B cell (primary cell): ENCODE data around the gene DDAH1. TPM values are rescaled to one million over a fixed set of nuclear protein-coding genes. Genes with fewer than 3 reads are reported as not detected.

Experiments used
- ATAC-seq: fragments of 200-7000 bp; cut with Tn5 transposase; one replicate; pipeline ENCODE4 v1.10.0; 2021; ENCODE audit warnings: low read depth, mild to moderate bottlenecking, moderate number of reproducible peaks, moderate library complexity
- CTCF ChIA-PET: fragments of 350-600 bp; sonication (Branson Sonifier 250); formaldehyde crosslinking; loops from one replicate; lab custom pipeline; 2021; ENCODE audit warnings: antibody characterized with exemption, inconsistent platforms; lab: Charles Lee
- POLR2A ChIA-PET: fragments of 350-600 bp; sonication (Branson Sonifier 250); formaldehyde crosslinking; loops from one replicate; lab custom pipeline; 2021; ENCODE audit warnings: antibody characterized with exemption; lab: Charles Lee
- DNase-seq: peaks from one replicate; pipeline ENCODE4 v3.0.0; 2013
- H2AFZ ChIP-seq: 2 replicates; pipeline ENCODE4 v1.6.1; 2012; ENCODE audit warnings: mild to moderate bottlenecking, low read depth, low read length; ENCODE audit not compliant: insufficient read depth, poor library complexity, severe bottlenecking
- H3K27ac ChIP-seq, 2 donors: 1 replicate in 1 of 2; 2 replicates in 1 of 2; pipeline ENCODE4 v1.5.1; 2012 to 2013; ENCODE audit warnings: low read length in 2 of 2, mild to moderate bottlenecking in 2 of 2, moderate library complexity in 1 of 2
- H3K27me3 ChIP-seq, 4 experiments: fragments of 200-600 bp in 1 of 4; sonication (generic) in 1 of 4; replicated peaks in 1 of 4; 1 replicate in 2 of 4; 2 replicates in 2 of 4; pipeline versions ENCODE4 v1.6.1 to v1.7.0; 2013 to 2016; ENCODE audit warnings: low read length in 3 of 4, mild to moderate bottlenecking in 2 of 4, mixed read lengths in 1 of 4, moderate library complexity in 1 of 4; ENCODE audit not compliant: insufficient read depth in 4 of 4, control insufficient read depth in 3 of 4; ENCODE audit errors: control extremely low read depth in 1 of 4
- H3K36me3 ChIP-seq, 2 experiments: replicated peaks in 1 of 2; 1 replicate in 1 of 2; 2 replicates in 1 of 2; pipeline versions ENCODE4 v1.6.1 to v1.7.1; 2013; ENCODE audit warnings: low read length in 1 of 2; ENCODE audit not compliant: insufficient read depth in 2 of 2, control insufficient read depth in 1 of 2; ENCODE audit errors: control extremely low read depth in 1 of 2, extremely low read depth in 1 of 2
- H3K4me1 ChIP-seq, 2 donors: fragments of 200-600 bp in 1 of 2; sonication (generic) in 1 of 2; 1 replicate in 1 of 2; 2 replicates in 1 of 2; pipeline versions ENCODE4 v1.5.1 to v1.6.1; 2013 to 2017; ENCODE audit warnings: low read length in 2 of 2; ENCODE audit not compliant: control insufficient read depth in 2 of 2, insufficient read depth in 2 of 2
- H3K4me2 ChIP-seq: replicated peaks from 2 replicates; pipeline ENCODE3; 2012; ENCODE audit warnings: mild to moderate bottlenecking, low read depth, low read length; ENCODE audit not compliant: poor library complexity, severe bottlenecking
- H3K4me3 ChIP-seq, 5 experiments: fragments of 200-600 bp in 1 of 5; sonication (generic) in 1 of 5; 1 replicate in 3 of 5; 2 replicates in 2 of 5; pipeline versions ENCODE4 v1.5.1 to v1.7.0; 2011 to 2016; ENCODE audit warnings: low read length in 4 of 5, mild to moderate bottlenecking in 4 of 5, low read depth in 2 of 5, control low read depth in 1 of 5, moderate library complexity in 1 of 5; ENCODE audit not compliant: insufficient read depth in 1 of 5; ENCODE audit errors: control extremely low read depth in 1 of 5, extremely low read depth in 1 of 5
- H3K79me2 ChIP-seq: fragments of 200-600 bp; sonication (generic); one replicate; pipeline ENCODE4 v1.6.0; 2016; ENCODE audit warnings: low read length; ENCODE audit not compliant: control insufficient read depth, insufficient read depth
- H3K9ac ChIP-seq: fragments of 200-600 bp; sonication (generic); 2 replicates; pipeline ENCODE4 v1.6.1; 2017; ENCODE audit warnings: mild to moderate bottlenecking, low read length, moderate library complexity
- H3K9me3 ChIP-seq, 3 donors: one replicate each; pipeline versions ENCODE4 v1.6.1 to v1.7.1; 2013; ENCODE audit warnings: low read length in 2 of 3; ENCODE audit not compliant: control insufficient read depth in 2 of 3, insufficient read depth in 1 of 3; ENCODE audit errors: control extremely low read depth in 1 of 3
- H4K20me1 ChIP-seq: 2 replicates; pipeline ENCODE4 v1.6.0; 2012; ENCODE audit warnings: mild to moderate bottlenecking, low read length; ENCODE audit not compliant: insufficient read depth, control insufficient read depth, poor library complexity, severe bottlenecking
- H3K27ac Mint-ChIP-seq: one replicate; pipeline ENCODE4 v1.8.0; 2021; ENCODE audit warnings: mixed read lengths
- H3K27me3 Mint-ChIP-seq: one replicate; pipeline ENCODE4 v1.8.0; 2021; ENCODE audit warnings: mixed read lengths
- H3K4me1 Mint-ChIP-seq: one replicate; pipeline ENCODE4 v1.8.0; 2021; ENCODE audit warnings: mixed read lengths
- H3K4me3 Mint-ChIP-seq: one replicate; pipeline ENCODE4 v1.8.0; 2021; ENCODE audit warnings: mixed read lengths
- H3K9me3 Mint-ChIP-seq: one replicate; pipeline ENCODE4 v1.8.0; 2022; ENCODE audit warnings: mixed read lengths; ENCODE audit not compliant: insufficient read depth
- EZH2 ChIP-seq: IDR thresholded peaks from 2 replicates; pipeline ENCODE4 v1.6.1; 2012; ENCODE audit warnings: borderline replicate concordance, low read depth, mild to moderate bottlenecking, moderate library complexity, low read length; ENCODE audit not compliant: insufficient read depth, poor library complexity, severe bottlenecking
- WGBS: methylation state at CpG from one replicate; pipeline ENCODE4 v1.1.5; 2013; ENCODE audit warnings: missing lambda C conversion rate; ENCODE audit not compliant: insufficient coverage; 5-methylcytosine and 5-hydroxymethylcytosine counted together
- intact Hi-C: fragments of 100-400 bp; cut with micrococcal nuclease; formaldehyde crosslinking; loops from one replicate; pipeline ENCODE4 v1.10.0; 2022
- polyA plus RNA-seq: library from polyadenylated mRNA; depleted of rRNA; stranded (reverse); fragments of >200 nt; gene quantifications from 2 replicates; pipeline ENCODE4 v1.2.3, GENCODE V29; 2012
- total RNA-seq, 2 donors: library from RNA; stranded (reverse); fragments of 120-200 nt in 1 of 2; gene quantifications; 1 replicate in 1 of 2; 2 replicates in 1 of 2; pipeline versions ENCODE4 v1.2.3 to v1.2.4, GENCODE V29; 2013 to 2022
- TF ChIP-seq, protein P1 (sequence below): fragments of 200-600 bp; IDR thresholded peaks from one replicate; pipeline ENCODE4 v1.8.0; 2022; ENCODE audit warnings: antibody characterized with exemption, mild to moderate bottlenecking

DDAH1 gene
- total and polyA plus RNA-seq, 2 donors (not counting 1 experiment from before 2014, with no cell fraction given), result 0.04 TPM; not detected in 1

DNA sequence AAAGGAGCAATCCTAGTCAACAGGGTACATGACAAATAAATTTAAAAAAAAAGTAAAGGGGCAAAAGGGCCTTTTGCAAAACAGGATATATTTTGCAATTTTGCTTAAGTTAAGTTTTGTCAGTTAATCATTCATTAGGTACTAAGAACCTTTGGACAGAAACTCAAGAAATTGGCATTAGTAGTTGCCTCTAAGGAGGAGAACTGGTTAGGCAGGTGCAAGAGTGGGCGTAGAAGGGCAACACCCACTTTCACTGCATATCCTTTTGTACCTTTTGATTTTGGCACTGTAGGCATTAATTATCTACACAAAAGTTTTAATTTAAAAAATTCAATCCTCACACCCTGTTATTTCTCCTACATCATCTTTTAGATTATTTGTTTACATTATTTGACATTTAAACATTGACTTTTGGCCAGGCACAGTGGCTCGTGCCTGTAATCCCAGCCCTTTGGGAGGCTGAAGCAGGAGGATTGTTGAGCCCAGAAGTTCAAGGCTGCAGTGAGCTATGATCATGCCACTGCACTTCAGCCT, 4.3 kb downstream of the DDAH1 start:
- no peak overlapping the region for H3K4me2 ChIP-seq
- peaks cover 11% of the 10 kb centered on the region for H3K4me1 Mint-ChIP-seq
- no peaks in the 10 kb centered on the region for H3K36me3 ChIP-seq
- H3K27me3 Mint-ChIP-seq, result peaks cover 45% of the 10 kb centered on the region
- ATAC-seq (no peak), DNase-seq (no peak)
- intact Hi-C loops, result no loop called here
- no peaks in the 10 kb centered on the region for H4K20me1 ChIP-seq
- TF ChIP-seq EZH2, result no peak
- TF ChIP-seq, protein P1, sequence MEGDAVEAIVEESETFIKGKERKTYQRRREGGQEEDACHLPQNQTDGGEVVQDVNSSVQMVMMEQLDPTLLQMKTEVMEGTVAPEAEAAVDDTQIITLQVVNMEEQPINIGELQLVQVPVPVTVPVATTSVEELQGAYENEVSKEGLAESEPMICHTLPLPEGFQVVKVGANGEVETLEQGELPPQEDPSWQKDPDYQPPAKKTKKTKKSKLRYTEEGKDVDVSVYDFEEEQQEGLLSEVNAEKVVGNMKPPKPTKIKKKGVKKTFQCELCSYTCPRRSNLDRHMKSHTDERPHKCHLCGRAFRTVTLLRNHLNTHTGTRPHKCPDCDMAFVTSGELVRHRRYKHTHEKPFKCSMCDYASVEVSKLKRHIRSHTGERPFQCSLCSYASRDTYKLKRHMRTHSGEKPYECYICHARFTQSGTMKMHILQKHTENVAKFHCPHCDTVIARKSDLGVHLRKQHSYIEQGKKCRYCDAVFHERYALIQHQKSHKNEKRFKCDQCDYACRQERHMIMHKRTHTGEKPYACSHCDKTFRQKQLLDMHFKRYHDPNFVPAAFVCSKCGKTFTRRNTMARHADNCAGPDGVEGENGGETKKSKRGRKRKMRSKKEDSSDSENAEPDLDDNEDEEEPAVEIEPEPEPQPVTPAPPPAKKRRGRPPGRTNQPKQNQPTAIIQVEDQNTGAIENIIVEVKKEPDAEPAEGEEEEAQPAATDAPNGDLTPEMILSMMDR, result no peak
- ChIA-PET POLR2A (no interaction called here), CTCF (no interaction called here)
- H3K4me3 ChIP-seq, result no peak overlapping the region
- no peak overlapping the region for H2AFZ ChIP-seq
- no peaks in the 10 kb centered on the region for H3K9me3 Mint-ChIP-seq
- no peaks in the 10 kb centered on the region for H3K79me2 ChIP-seq
- H3K4me3 Mint-ChIP-seq, result no peak overlapping the region
- peaks cover 0 to 5% (median 0%) of the 10 kb centered on the region in 3 donors for H3K9me3 ChIP-seq
- WGBS, result 100% methylated on average over 1 of the region's 2 CpGs
- H3K27ac ChIP-seq, result no peak overlapping the region
- H3K4me1 ChIP-seq, result peaks cover 12 to 16% of the 10 kb centered on the region in 2 donors
- H3K27ac Mint-ChIP-seq, result no peak overlapping the region
- H3K27me3 ChIP-seq, result peaks cover 0 to 19% (median 17%) of the 10 kb centered on the region in 4 experiments
- H3K9ac ChIP-seq, result no peak overlapping the region

DNA sequence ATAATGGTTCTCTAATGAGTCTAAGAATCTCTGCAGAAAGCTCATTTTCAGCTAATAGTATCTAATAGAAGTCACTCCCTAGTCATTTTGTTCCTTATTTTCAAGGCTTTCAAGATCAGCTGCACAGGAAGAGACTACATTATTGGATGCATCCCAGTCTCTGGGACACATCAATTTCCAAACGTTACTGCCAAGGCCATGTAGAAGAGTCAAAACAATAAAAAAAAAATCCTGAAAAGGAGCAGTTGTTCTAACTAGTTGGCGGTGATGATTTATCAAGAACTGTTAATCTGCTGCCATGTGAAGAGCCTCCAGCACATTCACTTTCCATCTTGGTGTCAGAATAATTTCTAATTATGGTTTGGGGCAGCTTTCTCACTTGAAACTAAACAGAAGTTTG, 5.7 kb downstream of the DDAH1 start:
- no peaks in the 10 kb centered on the region for H3K79me2 ChIP-seq
- no peaks in the 10 kb centered on the region for H3K36me3 ChIP-seq
- ATAC-seq (no peak), DNase-seq (no peak)
- no CpG with 5 or more reads among the region's 2 CpGs for WGBS
- H3K4me1 Mint-ChIP-seq, result peaks cover 6% of the 10 kb centered on the region
- no peak overlapping the region for H3K9ac ChIP-seq
- H3K27ac ChIP-seq, result no peak overlapping the region
- H3K4me3 Mint-ChIP-seq, result no peak overlapping the region
- no peaks in the 10 kb centered on the region for H4K20me1 ChIP-seq
- CTCF ChIA-PET, result no interaction called here
- peaks cover 39% of the 10 kb centered on the region for H3K27me3 Mint-ChIP-seq
- TF ChIP-seq, protein P1, result no peak
- TF ChIP-seq EZH2, result no peak
- H2AFZ ChIP-seq, result no peak overlapping the region
- peaks cover 0 to 15% (median 13%) of the 10 kb centered on the region in 4 experiments for H3K27me3 ChIP-seq
- H3K9me3 ChIP-seq, result peaks cover 0 to 3% (median 0%) of the 10 kb centered on the region in 3 donors
- H3K4me2 ChIP-seq, result no peak overlapping the region
- no peak overlapping the region for H3K27ac Mint-ChIP-seq
- no peak overlapping the region for H3K4me3 ChIP-seq
- POLR2A ChIA-PET, result no interaction called here
- H3K4me1 ChIP-seq, result peaks cover 7% of the 10 kb centered on the region in 2 donors
- no peaks in the 10 kb centered on the region for H3K9me3 Mint-ChIP-seq
- intact Hi-C loops, result no loop called here
